Measurements from ENCODE around the gene NGB. TPM values are rescaled to one million over a fixed set of nuclear protein-coding genes. Genes with fewer than 3 reads are reported as not detected.

NGB gene
- total and polyA plus RNA-seq, 2 donors (not counting 3 experiments of a cell fraction or from before 2014, with no cell fraction given), result not detected

DNA sequence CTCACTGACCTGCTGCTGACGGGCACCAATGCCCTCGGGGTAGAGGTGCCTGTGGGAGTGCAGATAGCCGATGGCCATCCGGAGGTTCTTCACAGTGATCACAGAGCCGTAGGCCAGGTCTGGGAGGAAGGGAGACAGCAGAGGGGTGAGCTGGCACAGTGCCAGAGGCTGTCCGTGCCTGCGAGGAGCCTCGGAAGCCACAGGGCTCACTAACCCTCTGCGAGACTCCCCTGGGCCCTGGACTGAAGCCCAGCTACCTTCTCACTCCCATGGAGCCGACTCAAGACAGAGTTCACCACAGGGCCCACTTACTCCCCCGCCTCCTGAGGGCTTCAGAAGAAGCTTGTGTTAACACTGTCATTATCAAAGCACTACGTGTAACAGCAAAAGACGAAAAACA lies 25.1 kb upstream of the NGB start:
- intact Hi-C loops (cut with micrococcal nuclease), result no loop called here

More for the DNA sequence above, 25.1 kb upstream of the NGB start:
- no peak overlapping the region for H3K9ac ChIP-seq (replicated peaks; ENCODE audit: extremely low read depth, insufficient read depth, low read length)
- DNase-seq (ENCODE audit: low read depth, low spot score) (no peak), FAIRE-seq (no peak)
- BruUV-seq (replicated peaks), result no TSS peak
- H3K9me3 ChIP-seq (replicated peaks; ENCODE audit: control insufficient read depth, insufficient read depth, low read length), result no peaks in the 10 kb centered on the region
- no peak overlapping the region for H3K27ac ChIP-seq (ENCODE audit: insufficient read depth, low read depth, low read length)
- H3K36me3 ChIP-seq (ENCODE audit: control insufficient read depth in 2 of 2, extremely low read depth in 1 of 2, insufficient read depth in 2 of 2, low read length in 2 of 2), result no peaks in the 10 kb centered on the region
- POLR2A ChIA-PET, result no interaction called here
- no peak overlapping the region for H3K4me2 ChIP-seq (ENCODE audit: insufficient read depth, low read length)
- no peak overlapping the region for H3K4me3 ChIP-seq (replicated peaks in 1 of 3; ENCODE audit: insufficient read depth in 1 of 3, low read depth in 1 of 3, low read length in 3 of 3)
- H3K9me1 ChIP-seq (replicated peaks; ENCODE audit: control insufficient read depth, extremely low read depth, insufficient read depth, low read length), result no peaks in the 10 kb centered on the region
- H3K4me1 ChIP-seq (ENCODE audit: control insufficient read depth, extremely low read depth, insufficient read depth, low read length), result peaks cover 6% of the 10 kb centered on the region
- dilution Hi-C loops (cut with MboI; ENCODE audit: extremely low pct_ligation_motif_present, low sequenced_read_pairs), result no loop called here
- no peaks in the 10 kb centered on the region for H4K20me1 ChIP-seq (replicated peaks; ENCODE audit: control insufficient read depth, extremely low read depth, insufficient read depth, low read length)
- H2AFZ ChIP-seq (ENCODE audit: low read depth, low read length), result no peak overlapping the region
- no peaks in the 10 kb centered on the region for H3K27me3 ChIP-seq (ENCODE audit: control insufficient read depth in 2 of 2, insufficient read depth in 2 of 2, low read length in 2 of 2)
- no peak for TF ChIP-seq EZH2 (IDR thresholded peaks at IDR 0.05; ENCODE audit: borderline replicate concordance, low read depth, low read length, severe bottlenecking)
- TF ChIP-seq MYC (IDR thresholded peaks at IDR 0.05; ENCODE audit: low read depth, low read length), result no peak
- TF ChIP-seq POLR2AphosphoS5 (IDR thresholded peaks at IDR 0.05; ENCODE audit: insufficient read depth, low read depth, low read length), result no peak
- TF ChIP-seq JUN (IDR thresholded peaks at IDR 0.05; ENCODE audit: borderline replicate concordance, insufficient read depth, insufficient read length, low read depth), result no peak
- TF ChIP-seq POLR2A (IDR thresholded peaks at IDR 0.05; ENCODE audit: low read depth, low read length), result no peak
- no peak for TF ChIP-seq GATA2 (IDR thresholded peaks at IDR 0.05; ENCODE audit: insufficient read depth, insufficient read length, low read depth, low read length)
- TF ChIP-seq MAX (IDR thresholded peaks at IDR 0.05; ENCODE audit: insufficient read depth, insufficient read length), result no peak
- no peak for TF ChIP-seq FOS (IDR thresholded peaks at IDR 0.05; ENCODE audit: borderline replicate concordance, insufficient read depth, low read length)
- TF ChIP-seq CTCF (IDR thresholded peaks at IDR 0.05; ENCODE audit: extremely low read depth in 1 of 2, insufficient read depth in 1 of 2, low read depth in 1 of 2, low read length in 2 of 2), result no peak
- no peaks in the 10 kb centered on the region for H3K79me2 ChIP-seq (ENCODE audit: control insufficient read depth, insufficient read depth, low read length)
- CTCF ChIA-PET, result interaction anchor here (1.1 to 12.7 kb wide), 3 partner anchors 13 to 145 kb away, joined by 3 to 515 read pairs (median 5); no protein-coding TSS in a partner anchor
